GM12864 (cell line): Measurements from ENCODE around the gene PIEZO2.
"Not testable (repeated sequence)": the region's sequence is repeated elsewhere in the genome, so short reads cannot be mapped to it uniquely, and the experiment has no call there.

ENCODE experiments used
- DNase-seq: peaks from one replicate; pipeline ENCODE4 v3.0.0-alpha.2; 2011; ENCODE audit warnings: low read depth
- H3K4me3 ChIP-seq: 2 replicates; pipeline ENCODE4 v1.5.1; 2011; ENCODE audit warnings: mild to moderate bottlenecking, low read depth, low read length, control low read depth
- TF ChIP-seq, protein P1 (sequence below): IDR thresholded peaks from 2 replicates; pipeline ENCODE4 v1.5.1; 2011; ENCODE audit warnings: low read depth, mild to moderate bottlenecking, moderate library complexity, low read length, control low read depth, inconsistent platforms; ENCODE audit errors: missing control alignments

The PIEZO2 gene

DNA sequence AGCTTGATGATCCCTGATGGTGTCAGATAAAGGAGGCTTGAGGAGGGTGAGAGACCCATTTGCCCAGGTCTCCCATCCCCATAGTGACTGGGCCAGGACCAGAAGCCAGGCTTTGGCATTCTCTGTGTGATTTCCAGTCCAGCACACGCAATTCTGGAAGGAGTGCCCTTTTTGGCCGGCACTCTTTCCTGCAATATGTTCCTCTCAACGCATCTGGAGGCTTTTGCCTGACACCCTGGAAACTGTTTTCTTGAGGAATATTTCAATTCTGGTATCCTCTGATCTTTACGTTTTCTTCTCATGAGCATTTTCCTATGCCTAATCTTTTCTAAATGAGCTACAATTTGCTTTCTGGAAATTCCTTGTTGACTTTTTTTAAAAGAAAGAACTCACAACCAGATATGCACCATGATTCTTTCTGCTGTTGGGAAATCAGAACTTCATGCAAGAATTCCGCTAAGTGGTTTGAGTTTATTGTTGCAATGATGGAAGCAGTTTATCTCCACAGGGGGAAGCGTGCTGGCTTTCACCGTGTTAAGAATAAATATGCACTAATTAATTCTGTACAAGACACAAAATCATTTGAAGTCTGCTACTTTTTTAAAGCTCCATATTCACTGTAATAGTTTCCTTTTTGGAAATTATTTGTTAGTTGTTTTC, 479.8 kb downstream of the PIEZO2 start:
- H3K4me3 ChIP-seq = no peak overlapping the region
- TF ChIP-seq, protein P1, sequence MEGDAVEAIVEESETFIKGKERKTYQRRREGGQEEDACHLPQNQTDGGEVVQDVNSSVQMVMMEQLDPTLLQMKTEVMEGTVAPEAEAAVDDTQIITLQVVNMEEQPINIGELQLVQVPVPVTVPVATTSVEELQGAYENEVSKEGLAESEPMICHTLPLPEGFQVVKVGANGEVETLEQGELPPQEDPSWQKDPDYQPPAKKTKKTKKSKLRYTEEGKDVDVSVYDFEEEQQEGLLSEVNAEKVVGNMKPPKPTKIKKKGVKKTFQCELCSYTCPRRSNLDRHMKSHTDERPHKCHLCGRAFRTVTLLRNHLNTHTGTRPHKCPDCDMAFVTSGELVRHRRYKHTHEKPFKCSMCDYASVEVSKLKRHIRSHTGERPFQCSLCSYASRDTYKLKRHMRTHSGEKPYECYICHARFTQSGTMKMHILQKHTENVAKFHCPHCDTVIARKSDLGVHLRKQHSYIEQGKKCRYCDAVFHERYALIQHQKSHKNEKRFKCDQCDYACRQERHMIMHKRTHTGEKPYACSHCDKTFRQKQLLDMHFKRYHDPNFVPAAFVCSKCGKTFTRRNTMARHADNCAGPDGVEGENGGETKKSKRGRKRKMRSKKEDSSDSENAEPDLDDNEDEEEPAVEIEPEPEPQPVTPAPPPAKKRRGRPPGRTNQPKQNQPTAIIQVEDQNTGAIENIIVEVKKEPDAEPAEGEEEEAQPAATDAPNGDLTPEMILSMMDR = no peak
- DNase-seq = no peak

- DNase-seq = no peak
- TF ChIP-seq, protein P1 = no peak
- H3K4me3 ChIP-seq = no peak overlapping the region
Measured at GRCh38 chr18:10663750-10664149, 485.6 kb downstream of the PIEZO2 start.

- TF ChIP-seq, protein P1 = no peak
- H3K4me3 ChIP-seq = no peak overlapping the region
- no peak for DNase-seq
Measured at GRCh38 chr18:10661317-10661716, 488.1 kb downstream of the PIEZO2 start.

DNA sequence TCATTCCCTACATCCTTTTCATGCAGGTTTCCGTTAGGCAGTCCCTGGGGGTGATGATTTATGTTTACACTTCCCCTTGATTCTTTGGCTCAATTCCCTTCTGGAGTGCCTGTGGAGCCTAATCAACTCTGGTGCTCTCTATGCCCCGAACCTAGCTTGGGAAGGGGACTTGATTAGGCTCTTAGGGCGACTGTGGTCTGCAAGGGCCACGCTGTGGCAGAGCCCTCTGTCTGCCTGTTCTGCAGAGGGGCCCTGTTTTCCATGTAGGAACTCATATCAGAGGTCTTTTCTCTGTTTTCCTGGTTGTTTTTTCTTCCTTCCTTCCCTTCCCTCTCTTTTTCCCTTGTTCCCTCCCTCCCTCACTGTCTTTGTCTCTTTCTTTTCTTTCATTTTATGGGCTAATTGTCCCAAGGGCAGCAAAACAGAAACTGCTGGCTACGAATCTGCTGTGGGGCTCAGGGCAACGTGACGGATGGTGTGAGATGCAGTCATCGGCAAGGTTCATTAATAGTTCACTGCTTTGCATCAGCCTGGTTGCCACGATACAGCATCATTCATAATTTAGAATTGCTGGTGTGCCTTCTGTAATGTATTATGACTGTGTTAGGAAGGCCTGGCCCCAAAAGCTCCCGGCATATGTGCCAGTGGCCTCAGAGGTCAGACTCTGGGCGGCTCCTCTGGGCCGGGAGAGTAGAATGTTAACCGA, 489.0 kb downstream of the PIEZO2 start:
- no peak overlapping the region for H3K4me3 ChIP-seq
- TF ChIP-seq, protein P1 = no peak
- no peak for DNase-seq

GRCh38 chr18:10659594-10659993, 489.8 kb downstream of the PIEZO2 start:
- no peak overlapping the region for H3K4me3 ChIP-seq
- TF ChIP-seq, protein P1 = no peak

DNA sequence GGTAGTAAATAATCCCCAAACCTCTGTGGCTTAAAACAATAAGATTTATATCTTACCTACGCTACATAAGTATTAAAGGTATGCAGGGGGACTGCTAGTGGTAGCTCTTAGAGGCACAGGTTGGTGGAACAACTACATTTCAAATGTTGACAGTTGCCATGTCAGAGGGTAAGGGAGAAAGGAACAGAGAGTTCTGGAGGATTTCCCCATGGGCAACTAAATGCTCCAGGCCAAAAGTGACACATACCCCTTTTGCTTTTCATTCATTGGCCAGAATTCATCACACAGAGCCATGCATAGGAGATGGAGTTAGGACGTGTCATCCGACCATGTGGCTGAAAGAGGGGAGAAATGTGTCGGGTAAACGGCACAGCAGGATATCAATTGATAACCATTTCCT, 490.4 kb downstream of the PIEZO2 start:
- DNase-seq = no peak
- TF ChIP-seq, protein P1 = no peak

More at GRCh38 chr18:10659594-10659993, 489.8 kb downstream of the PIEZO2 start:
- DNase-seq = no peak

GRCh38 chr18:10644003-10644402, 505.4 kb downstream of the PIEZO2 start:
- DNase-seq, H3K4me3 ChIP-seq: not testable (repeated sequence)

More for the DNA sequence above, 490.4 kb downstream of the PIEZO2 start:
- no peak overlapping the region for H3K4me3 ChIP-seq

- H3K4me3 ChIP-seq, DNase-seq: not testable (repeated sequence)
Measured at GRCh38 chr18:10642915-10643524, 506.3 kb downstream of the PIEZO2 start.

DNA sequence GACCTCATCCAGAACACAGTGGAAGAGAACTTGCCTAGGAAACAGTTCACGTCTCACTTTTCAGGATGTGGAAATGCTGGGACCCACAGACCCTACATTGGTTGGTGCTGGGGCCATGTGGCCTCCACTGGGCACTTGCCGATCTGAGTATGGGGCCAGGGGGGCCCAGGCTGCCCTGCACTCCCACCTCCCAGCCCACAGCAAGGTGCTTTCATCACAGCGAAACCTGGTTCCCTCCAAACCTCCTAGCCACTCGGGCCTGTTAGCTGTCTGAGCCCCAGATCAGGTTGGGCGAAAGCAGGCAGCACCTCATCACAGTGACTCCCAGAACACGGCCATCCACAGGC, 510.9 kb downstream of the PIEZO2 start:
- not testable (repeated sequence) for DNase-seq, H3K4me3 ChIP-seq

DNA sequence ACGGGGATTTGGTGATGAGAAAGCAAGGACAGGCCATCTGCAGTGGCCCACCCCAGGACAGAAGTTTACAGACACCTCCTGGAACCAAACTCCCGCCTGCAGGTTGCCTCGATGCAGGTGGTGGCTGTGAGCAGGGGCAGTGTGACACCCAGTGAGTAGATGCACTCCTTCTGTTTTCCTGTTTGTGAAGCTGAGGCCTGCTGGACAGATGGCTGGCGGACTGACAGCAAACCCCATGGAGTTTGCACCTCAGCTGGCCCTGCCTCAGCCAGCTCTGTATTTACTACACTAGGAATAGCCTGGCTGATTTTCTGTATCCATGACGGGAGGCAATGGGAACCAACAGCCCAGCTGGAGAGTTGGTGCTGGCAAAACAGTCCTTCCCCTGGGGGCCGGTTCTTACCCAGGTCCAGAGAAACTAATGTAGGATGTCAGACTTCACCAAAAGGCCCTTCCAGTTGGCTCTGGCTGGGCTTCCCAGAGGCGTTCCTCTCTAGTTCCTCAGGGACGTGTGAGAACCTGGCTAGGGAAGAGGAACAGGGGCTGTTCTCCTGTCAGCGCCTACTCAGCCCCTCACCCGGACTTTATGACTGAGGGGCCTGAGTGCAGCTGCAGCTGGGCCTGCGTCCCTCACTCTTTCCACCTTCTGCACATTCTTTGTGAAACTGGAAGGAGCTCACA, 511.4 kb downstream of the PIEZO2 start:
- not testable (repeated sequence) for H3K4me3 ChIP-seq, DNase-seq

DNA sequence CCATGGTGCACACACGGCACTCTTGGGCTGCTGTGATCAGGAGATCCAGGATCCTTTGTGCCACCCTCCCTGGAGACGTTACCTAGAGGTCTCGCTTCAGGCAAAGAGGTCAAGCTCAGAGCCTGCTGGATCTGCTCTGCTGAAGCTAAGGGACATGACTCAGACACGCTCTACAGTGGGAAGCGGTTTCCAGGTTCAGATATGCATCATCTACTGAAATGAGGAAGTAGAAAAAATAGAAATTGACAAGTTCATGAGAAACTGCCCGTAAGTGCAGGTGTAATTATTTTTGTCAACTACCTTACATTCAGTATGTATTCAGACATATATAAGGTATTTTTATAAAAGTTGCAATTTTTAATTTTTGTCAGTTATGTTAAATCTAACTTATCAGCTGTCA, 520.3 kb downstream of the PIEZO2 start:
- peak; percentile 16 for DNase-seq

More for the DNA sequence above, 520.3 kb downstream of the PIEZO2 start:
- H3K4me3 ChIP-seq = not testable (repeated sequence)
